RWPE1 (cell line): ENCODE results near the gene CHST13.

Experiments
- CTCF ChIA-PET: fragments of 350-600 bp; sonication (Branson Sonifier 250); formaldehyde crosslinking; extraction: SDS; loops from one replicate; lab custom pipeline; 2021; lab: Yijun Ruan, JAX
- POLR2A ChIA-PET: fragments of 400-600 bp; formaldehyde crosslinking; extraction: SDS; loops from one replicate; lab custom pipeline; 2020; ENCODE audit warnings: antibody characterized with exemption; ENCODE audit not compliant: low non-redundant PET; lab: Yijun Ruan, JAX
- DNase-seq: peaks from one replicate; pipeline ENCODE4 v3.0.0; 2012; ENCODE audit warnings: low spot score
- H3K27ac ChIP-seq: fragments of 450-650 bp; 2 replicates; pipeline ENCODE4 v1.5.1; 2017
- CTCF ChIP-seq: fragments of 450-650 bp; conservative IDR thresholded peaks from 2 replicates; pipeline ENCODE4 v1.5.1; 2017; ENCODE audit warnings: low read depth, mild to moderate bottlenecking

The CHST13 gene

DNA sequence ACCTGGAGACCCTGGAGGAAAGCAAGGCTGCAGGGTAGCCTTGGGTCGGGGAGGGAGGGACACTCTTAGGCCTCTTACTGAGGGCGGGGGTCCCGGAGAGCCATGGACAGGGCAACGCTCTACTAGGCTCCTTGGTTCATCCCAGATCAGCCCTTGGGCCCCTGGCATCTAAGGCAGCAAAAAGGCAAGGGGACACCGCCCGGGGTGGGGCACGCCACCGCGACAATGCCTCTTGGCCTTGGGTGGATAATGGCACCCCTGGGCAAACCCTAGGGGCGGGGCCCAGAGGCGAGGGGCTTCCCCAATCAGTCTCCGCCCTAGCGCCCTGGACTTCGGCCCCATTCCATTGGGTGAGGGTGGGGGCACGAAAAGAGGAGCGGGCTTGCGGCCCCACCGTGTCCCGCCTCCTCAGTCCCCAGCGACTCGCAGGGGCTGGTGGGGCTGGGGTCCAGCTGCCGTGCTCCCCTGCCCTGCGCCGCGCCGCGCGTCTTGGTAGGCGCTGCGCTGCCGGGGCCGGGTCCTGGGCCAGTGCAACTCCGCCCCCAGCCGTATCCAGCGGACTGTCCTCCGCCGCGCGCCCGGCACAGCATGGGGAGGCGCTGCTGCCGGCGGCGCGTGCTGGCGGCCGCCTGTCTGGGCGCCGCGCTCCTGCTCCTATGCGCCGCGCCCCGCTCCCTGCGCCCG lies at the start of gene CHST13:
TSS of gene CHST13 (plus strand) at position 411 of the 684 bp plus-strand sequence. CDS start at position 589, 178 bp downstream.
- CTCF ChIA-PET, result no interaction called here
- H3K27ac ChIP-seq, result no peak within 1 kb of the TSS
- peak; percentile 19 for DNase-seq
- POLR2A ChIA-PET, result no interaction called here
- TF ChIP-seq CTCF, result no peak

DNA sequence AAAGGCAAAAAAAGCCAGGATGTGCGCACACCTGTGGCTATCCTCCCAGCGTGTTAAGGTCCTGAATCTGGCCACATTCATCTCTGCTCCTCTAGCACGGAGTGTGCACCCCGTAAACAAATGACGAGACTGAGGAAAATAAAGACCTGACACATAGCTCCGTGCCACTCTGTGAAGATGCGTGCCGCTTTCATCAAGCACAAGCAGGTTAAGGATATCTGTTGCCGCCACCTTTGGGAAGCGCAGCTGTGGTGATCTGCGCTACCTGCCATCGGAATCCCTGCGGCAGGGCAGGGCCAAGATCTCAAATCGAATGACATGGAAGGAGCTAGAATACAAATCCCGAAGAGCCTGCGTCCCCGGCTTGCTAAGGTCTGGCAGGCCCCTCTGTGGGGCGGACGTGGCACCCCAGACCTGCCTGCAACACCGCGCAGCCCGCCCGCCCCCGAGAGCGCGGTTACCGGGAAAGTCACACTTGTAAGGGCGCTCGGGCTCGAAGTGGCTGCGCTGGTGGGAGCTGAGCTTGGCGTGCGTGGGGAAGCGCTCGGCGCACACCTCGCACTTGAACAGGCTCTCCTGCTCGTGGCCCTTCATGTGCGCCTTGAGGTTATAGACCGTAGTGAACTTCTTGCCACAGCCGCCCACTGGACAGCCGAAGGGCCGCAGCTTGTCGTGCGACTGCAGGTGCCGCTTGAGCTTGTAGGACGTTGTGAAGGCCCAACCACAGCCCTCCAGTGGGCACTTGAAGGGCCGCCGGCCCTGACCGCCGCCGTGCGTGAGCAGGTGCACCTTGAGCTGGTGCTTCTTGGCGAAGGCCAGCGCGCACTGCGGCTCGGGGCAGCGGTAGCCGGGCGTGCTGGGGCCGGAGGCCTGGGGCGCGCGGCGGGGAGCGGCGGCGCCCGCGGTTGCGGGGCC lies 49.2 kb upstream of the CHST13 start:
- CTCF ChIA-PET, result interaction anchor here (0.6 to 0.8 kb wide), 3 partner anchors 207 to 1508 kb away, joined by 3 to 4 read pairs (median 4); no protein-coding TSS in a partner anchor
- DNase-seq, result no peak
- no peak for TF ChIP-seq CTCF
- POLR2A ChIA-PET, result interaction anchor here (0.8 kb wide), 1 partner anchor 436 kb away, joined by 3 read pairs; no protein-coding TSS in a partner anchor
- H3K27ac ChIP-seq, result peak overlapping the region; percentile 93

GRCh38 chr3:126475413-126476114 lies 48.4 kb upstream of the CHST13 start, which contains the start of gene ZXDC:
Gene ZXDC, minus strand, starts transcription at chr3:126475891. Its CDS starts 26 bp downstream, at chr3:126475865.
- peak within 1 kb of the TSS; percentile 93 for H3K27ac ChIP-seq
- DNase-seq, result peak; percentile 98
- peak; percentile 70 for TF ChIP-seq CTCF
- POLR2A ChIA-PET, result interaction anchor here (0.6 to 0.8 kb wide), 2 partner anchors 255 to 436 kb away, joined by 3 to 4 read pairs; no protein-coding TSS in a partner anchor
- CTCF ChIA-PET, result interaction anchor here (0.6 to 0.8 kb wide), 3 partner anchors 46 to 967 kb away, joined by 3 to 4 read pairs (median 3); no protein-coding TSS in a partner anchor

GRCh38 chr3:126476166-126477060 lies 47.5 kb upstream of the CHST13 start:
- ChIA-PET CTCF (interaction anchor here (0.5 to 0.6 kb wide), 2 partner anchors 47 to 1229 kb away, joined by 3 read pairs; no protein-coding TSS in a partner anchor), POLR2A (interaction anchor here (0.6 kb wide), 1 partner anchor 254 kb away, joined by 4 read pairs; no protein-coding TSS in a partner anchor)
- no peak for TF ChIP-seq CTCF
- H3K27ac ChIP-seq, result peak overlapping the region; percentile 93
- DNase-seq, result no peak

- CTCF ChIA-PET, result no interaction called here
- POLR2A ChIA-PET, result no interaction called here
- TF ChIP-seq CTCF, result no peak
- H3K27ac ChIP-seq, result peak overlapping the region; percentile 93
- no peak for DNase-seq
Measured at GRCh38 chr3:126477061-126477380, 46.9 kb upstream of the CHST13 start.
